H1 (cell line): ENCODE measurements around the gene CIBAR2. TPM values are rescaled to one million over a fixed set of nuclear protein-coding genes. Genes with fewer than 3 reads are reported as not detected.

Experiments
- CTCF ChIA-PET: fragments of 300-600 bp; sonication (Branson Sonifier 250); formaldehyde crosslinking; loops from one replicate; lab custom pipeline; 2021; ENCODE audit not compliant: partially characterized antibody; lab: Charles Lee
- POLR2A ChIA-PET: fragments of 300-600 bp; sonication (Branson Sonifier 250); formaldehyde crosslinking; loops from one replicate; lab custom pipeline; 2021; ENCODE audit warnings: inconsistent platforms; ENCODE audit not compliant: partially characterized antibody; lab: Charles Lee
- DNase-seq, 2 experiments: peaks; one replicate each; pipeline versions ENCODE4 v3.0.0 to v3.0.0-alpha.2; 2010 to 2022; ENCODE audit warnings: low spot score in 2 of 2, low read depth in 1 of 2, mixed read lengths in 1 of 2
- FAIRE-seq: peaks from 2 replicates; lab custom pipeline; 2011; peaks lifted over from hg19 to GRCh38; lab: Jason Lieb, UNC
- H2AFZ ChIP-seq: 2 replicates; pipeline ENCODE4 v1.8.1; 2012; ENCODE audit warnings: low read length, inconsistent platforms
- H2AK5ac ChIP-seq: 2 replicates; pipeline ENCODE4 v1.6.1; 2013; ENCODE audit warnings: low read depth, low read length
- H2BK120ac ChIP-seq: replicated peaks from 2 replicates; pipeline ENCODE3; 2013; ENCODE audit warnings: low read depth, low read length, inconsistent platforms
- H2BK12ac ChIP-seq: 2 replicates; pipeline ENCODE4 v1.6.1; 2013; ENCODE audit warnings: low read depth, low read length
- H2BK15ac ChIP-seq: 2 replicates; pipeline ENCODE4 v1.6.1; 2013; ENCODE audit warnings: low read length
- H2BK20ac ChIP-seq: 2 replicates; pipeline ENCODE4 v1.6.1; 2013; ENCODE audit warnings: low read length
- H2BK5ac ChIP-seq: 2 replicates; pipeline ENCODE4 v1.6.1; 2013; ENCODE audit warnings: low read depth, low read length
- H3K14ac ChIP-seq: 2 replicates; pipeline ENCODE4 v1.6.1; 2013; ENCODE audit warnings: inconsistent platforms; ENCODE audit not compliant: insufficient read length
- H3K18ac ChIP-seq: 2 replicates; pipeline ENCODE4 v1.6.1; 2013; ENCODE audit warnings: low read length; ENCODE audit errors: extremely low read depth
- H3K23ac ChIP-seq: 2 replicates; pipeline ENCODE4 v1.6.1; 2013; ENCODE audit warnings: inconsistent platforms; ENCODE audit not compliant: insufficient read length
- H3K23me2 ChIP-seq: 2 replicates; pipeline ENCODE4 v1.6.1; 2013; ENCODE audit warnings: low read depth, low read length
- H3K27ac ChIP-seq: 2 replicates; pipeline ENCODE4 v1.6.1; 2011; ENCODE audit warnings: low read depth, low read length, inconsistent platforms
- H3K27me3 ChIP-seq, 4 experiments: replicated peaks in 1 of 4; 1 replicate in 1 of 4; 2 replicates in 3 of 4; pipeline versions ENCODE4 v1.6.1 to v1.8.1; 2011 to 2013; ENCODE audit warnings: low read length in 3 of 4, mild to moderate bottlenecking in 3 of 4, inconsistent platforms in 2 of 4, mixed read lengths in 2 of 4, moderate library complexity in 1 of 4; ENCODE audit not compliant: control insufficient read depth in 3 of 4, insufficient read depth in 3 of 4; ENCODE audit errors: extremely low read depth in 1 of 4
- H3K36me3 ChIP-seq, 4 experiments: 2 replicates each; pipeline versions ENCODE4 v1.6.1 to v1.8.1; 2011 to 2013; ENCODE audit warnings: mild to moderate bottlenecking in 4 of 4, low read length in 3 of 4, moderate library complexity in 2 of 4, control low read depth in 1 of 4, inconsistent platforms in 1 of 4; ENCODE audit not compliant: insufficient read depth in 4 of 4, control insufficient read depth in 2 of 4
- H3K4ac ChIP-seq: replicated peaks from 2 replicates; pipeline ENCODE3; 2013; ENCODE audit warnings: low read length, low read depth, mixed read lengths, inconsistent platforms; ENCODE audit not compliant: insufficient read length
- H3K4me1 ChIP-seq, 4 experiments: replicated peaks in 1 of 4; 1 replicate in 1 of 4; 2 replicates in 3 of 4; pipeline versions ENCODE4 v1.6.1 to v1.8.1; 2011 to 2013; ENCODE audit warnings: low read length in 3 of 4, inconsistent platforms in 2 of 4, mixed read lengths in 1 of 4; ENCODE audit not compliant: insufficient read depth in 4 of 4, control insufficient read depth in 3 of 4
- H3K4me2 ChIP-seq, 2 experiments: 2 replicates each; pipeline versions ENCODE4 v1.6.1 to v1.8.1; 2011 to 2013; ENCODE audit warnings: low read depth in 2 of 2, low read length in 2 of 2, control low read depth in 1 of 2, inconsistent platforms in 1 of 2, mild to moderate bottlenecking in 1 of 2; ENCODE audit not compliant: insufficient read depth in 1 of 2
- H3K4me3 ChIP-seq, 4 experiments: fragments of 200-600, 300-600 bp in 1 of 4; sonication (generic), shearing (Covaris generic), sonication (Bioruptor Twin) in 1 of 4; 2 replicates each; pipeline versions ENCODE4 v1.5.1 to v1.8.1; 2011 to 2016; ENCODE audit warnings: low read length in 4 of 4, low read depth in 3 of 4, control low read depth in 2 of 4, inconsistent platforms in 2 of 4, mild to moderate bottlenecking in 2 of 4, mixed read lengths in 1 of 4, moderate library complexity in 1 of 4; ENCODE audit not compliant: insufficient read depth in 2 of 4; ENCODE audit errors: extremely low read depth in 1 of 4
- H3K56ac ChIP-seq: replicated peaks from 2 replicates; pipeline ENCODE3; 2013; ENCODE audit warnings: low read depth, mild to moderate bottlenecking, mixed read lengths, low read length, inconsistent platforms; ENCODE audit not compliant: insufficient read length
- H3K79me1 ChIP-seq: 2 replicates; pipeline ENCODE4 v1.6.1; 2013; ENCODE audit warnings: low read depth, low read length, control low read depth
- H3K79me2 ChIP-seq, 2 experiments: 2 replicates each; pipeline versions ENCODE4 v1.6.1 to v1.8.1; 2012 to 2013; ENCODE audit warnings: low read length in 2 of 2, mild to moderate bottlenecking in 2 of 2, inconsistent platforms in 1 of 2; ENCODE audit not compliant: insufficient read depth in 2 of 2, control insufficient read depth in 1 of 2
- H3K9ac ChIP-seq, 4 experiments: replicated peaks in 1 of 4; 1 replicate in 1 of 4; 2 replicates in 3 of 4; pipeline versions ENCODE4 v1.6.1 to v1.8.1; 2011 to 2013; ENCODE audit warnings: low read depth in 3 of 4, low read length in 3 of 4, control low read depth in 2 of 4, mild to moderate bottlenecking in 2 of 4, moderate library complexity in 2 of 4, inconsistent platforms in 1 of 4; ENCODE audit errors: extremely low read depth in 1 of 4
- H3K9me3 ChIP-seq, 2 experiments: 2 replicates each; pipeline versions ENCODE4 v1.6.1 to v1.8.1; 2012 to 2013; ENCODE audit warnings: mild to moderate bottlenecking in 2 of 2, moderate library complexity in 2 of 2, control low read depth in 1 of 2, inconsistent platforms in 1 of 2, low read depth in 1 of 2, low read length in 1 of 2, mixed read lengths in 1 of 2; ENCODE audit not compliant: insufficient read depth in 2 of 2
- H4K20me1 ChIP-seq, 2 experiments: replicated peaks in 1 of 2; 2 replicates each; pipeline versions ENCODE3 to v1.8.1; 2011 to 2013; ENCODE audit warnings: inconsistent platforms in 2 of 2, low read length in 2 of 2, mild to moderate bottlenecking in 1 of 2; ENCODE audit not compliant: insufficient read depth in 2 of 2, control insufficient read depth in 1 of 2
- H4K5ac ChIP-seq: 2 replicates; pipeline ENCODE4 v1.6.1; 2013; ENCODE audit warnings: low read length, low read depth, mixed read lengths, inconsistent platforms; ENCODE audit not compliant: insufficient read length
- H4K8ac ChIP-seq: 2 replicates; pipeline ENCODE4 v1.8.0; 2013; ENCODE audit warnings: mild to moderate bottlenecking, moderate library complexity, low read length, inconsistent platforms; ENCODE audit not compliant: insufficient read depth; ENCODE audit errors: extremely low read depth
- H4K91ac ChIP-seq: replicated peaks from 2 replicates; pipeline ENCODE3; 2013; ENCODE audit warnings: low read length, mixed read lengths, inconsistent platforms; ENCODE audit not compliant: insufficient read length
- WGBS, 2 experiments: shearing (Covaris generic) in 1 of 2; methylation state at CpG; one replicate each; pipeline versions ENCODE4 v1.1.6 to v1.1.7; 2013 to 2015; ENCODE audit warnings: low lambda C conversion rate in 2 of 2, mixed read lengths in 2 of 2, inconsistent platforms in 1 of 2, low coverage in 1 of 2, missing lambda C conversion rate in 1 of 2; ENCODE audit not compliant: insufficient replicate concordance in 2 of 2, insufficient coverage in 1 of 2, insufficient read length in 1 of 2; ENCODE audit errors: extremely low coverage in 1 of 2, missing lambda C conversion rate in 1 of 2; 5-methylcytosine and 5-hydroxymethylcytosine counted together
- polyA plus RNA-seq, 7 experiments: library from polyadenylated mRNA; depleted of rRNA in 3 of 7; stranded (reverse) in 5 of 7; unstranded in 2 of 7; fragments of >200 nt in 5 of 7; fragments of 200-250 nt in 2 of 7; gene quantifications; 1 replicate in 5 of 7; 2 replicates in 1 of 7; 4 replicates in 1 of 7; pipeline versions ENCODE4 v1.2.1 to v1.2.3, GENCODE V29; 2011 to 2013; ENCODE audit warnings: missing spikeins in 2 of 7, mixed read lengths in 2 of 7
- total RNA-seq: library from RNA; stranded (reverse); fragmentation: NEBNext Ultra II Directional; extraction: Animal tissue kit (Norgen Biotek cat#: 25700); gene quantifications from 2 replicates; pipeline ENCODE4 v1.2.1, GENCODE V29; 2021

The CIBAR2 gene
- total and polyA plus RNA-seq, 2 of the 8 experiments (the other 6 are each of a cell fraction or from before 2014, with no cell fraction given): 0.18 TPM; not detected in 1

DNA sequence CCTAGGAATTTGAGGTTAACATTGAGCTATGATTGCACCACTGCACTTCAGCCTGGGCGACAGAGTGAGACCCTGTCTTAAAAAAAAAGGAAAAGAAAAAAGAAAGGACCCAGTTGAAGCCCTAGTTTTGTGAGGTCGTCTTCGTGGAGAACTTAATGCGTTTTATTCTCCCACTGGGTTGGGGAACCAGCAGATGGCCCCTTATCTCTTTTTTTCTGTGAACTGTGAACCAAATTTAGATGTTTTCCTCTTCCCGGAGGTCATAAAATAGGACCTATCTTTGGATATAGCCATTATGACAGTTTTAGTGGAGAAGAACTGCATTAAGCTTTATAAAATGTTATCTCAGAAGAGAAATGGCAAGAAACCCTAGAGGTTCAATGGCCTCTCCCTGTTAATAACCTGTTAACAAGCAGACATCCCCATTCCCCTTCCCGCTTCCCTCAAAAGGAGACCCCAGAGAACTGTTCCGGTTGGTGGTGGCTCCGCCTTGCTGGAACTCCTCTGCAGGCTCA is 61.1 kb downstream of the CIBAR2 start:
- Histone ChIP-seq H4K91ac (no peak overlapping the region), H3K23me2 (no peaks in the 10 kb centered on the region), H3K79me2 (no peaks in the 10 kb centered on the region), H2AK5ac (no peak overlapping the region), H2BK12ac (no peak overlapping the region), H3K9ac (no peak overlapping the region), H2BK120ac (no peak overlapping the region), H2BK20ac (no peak overlapping the region), H3K27ac (no peak overlapping the region), H3K27me3 (no peaks in the 10 kb centered on the region), H3K4me3 (no peak overlapping the region), H3K36me3 (no peaks in the 10 kb centered on the region), H3K4me2 (no peak overlapping the region), H3K9me3 (no peaks in the 10 kb centered on the region), H4K20me1 (peaks cover 0 to 2% of the 10 kb centered on the region in 2 experiments), H3K23ac (no peak overlapping the region), H4K5ac (no peak overlapping the region), H2BK5ac (no peak overlapping the region), H3K14ac (no peak overlapping the region), H3K79me1 (no peaks in the 10 kb centered on the region), H2BK15ac (no peak overlapping the region), H3K56ac (no peak overlapping the region), H3K4ac (no peak overlapping the region), H3K4me1 (peaks cover 0 to 6% (median 3%) of the 10 kb centered on the region in 4 experiments; a peak in 4 of 7 replicates), H4K8ac (no peak overlapping the region), H2AFZ (no peak overlapping the region), H3K18ac (no peak overlapping the region)
- no peak for FAIRE-seq
- ChIA-PET POLR2A (no interaction called here), CTCF (interaction anchor here (0.5 to 1.1 kb wide), 3 partner anchors 20 to 78 kb away, joined by 3 to 4 read pairs (median 3); no protein-coding TSS in a partner anchor)
- DNase-seq: no peak
- 92% methylated on average over 8 of the region's 8 CpGs; no CpG with 5 or more reads in 1 of the 2 experiments for WGBS, 2 experiments
